HG03460 (cell line): ENCODE measurements around the gene NEK2.
"Not testable (repeated sequence)": the region's sequence is repeated elsewhere in the genome, so short reads cannot be mapped to it uniquely, and the experiment has no call there.

Experiments used
- ATAC-seq: cut with Tn5 transposase; IDR thresholded peaks from one replicate; pipeline ENCODE4 v1.9.1; 2021; ENCODE audit not compliant: unreplicated experiment

NEK2 gene

GRCh38 chr1:211634461-211634860, 41.0 kb downstream of the NEK2 start:
- no peak for ATAC-seq

DNA sequence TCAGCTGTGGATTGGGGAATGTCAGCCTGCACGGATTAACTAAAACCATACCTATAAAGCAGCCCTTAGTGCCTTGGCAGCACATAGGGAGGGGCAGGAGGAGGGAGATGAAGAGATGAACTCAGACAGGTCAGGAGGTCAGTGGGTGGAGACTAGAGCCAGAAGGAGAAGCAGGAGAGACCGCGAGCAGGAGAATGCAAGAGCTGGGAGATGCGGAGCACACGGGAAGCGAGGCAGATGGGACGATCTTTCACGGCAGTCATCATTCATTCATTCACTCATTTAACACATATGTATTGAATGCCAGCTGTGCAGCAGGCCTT, 41.9 kb downstream of the NEK2 start:
- no peak for ATAC-seq

GRCh38 chr1:211632808-211633523, 42.5 kb downstream of the NEK2 start:
- ATAC-seq: no peak

DNA sequence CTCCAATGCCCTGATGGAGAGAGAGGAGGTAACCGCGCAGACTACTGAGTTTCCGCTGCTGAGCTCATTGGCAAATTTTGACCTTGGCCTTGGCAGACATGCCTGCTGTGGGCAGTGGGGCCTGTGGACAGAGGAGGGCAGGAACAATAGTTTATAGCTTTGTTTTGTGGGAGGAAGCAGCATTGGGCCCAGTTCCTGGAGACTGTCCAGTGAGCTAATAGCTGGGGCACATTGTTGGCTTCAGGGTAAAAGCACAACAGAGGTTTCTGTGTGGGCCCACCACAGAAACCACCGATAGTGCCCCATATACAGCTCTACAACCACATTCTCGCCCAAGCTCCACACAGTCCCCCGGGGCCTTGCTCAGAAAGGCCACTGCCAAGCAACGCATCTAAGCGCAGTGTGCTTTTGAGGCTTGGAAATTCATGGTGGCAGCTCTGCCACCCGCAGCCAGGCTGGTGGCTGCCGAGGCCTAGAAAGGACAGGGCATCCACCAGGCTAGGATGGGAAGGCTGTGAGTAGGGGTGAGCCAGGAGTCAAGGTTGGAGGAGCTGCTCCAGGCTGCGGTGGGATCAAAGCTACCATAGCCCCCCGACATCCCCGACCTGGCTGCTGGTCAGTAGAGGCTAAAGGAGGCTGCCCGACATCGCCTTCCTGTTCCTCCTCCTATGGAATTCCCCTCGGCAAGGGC, 43.2 kb downstream of the NEK2 start:
- ATAC-seq: peak; percentile 81

GRCh38 chr1:211631168-211631567, 44.3 kb downstream of the NEK2 start:
- no peak for ATAC-seq

- no peak for ATAC-seq
These were observed 45.0 kb downstream of the NEK2 start for GRCh38 chr1:211630236-211631081.

DNA sequence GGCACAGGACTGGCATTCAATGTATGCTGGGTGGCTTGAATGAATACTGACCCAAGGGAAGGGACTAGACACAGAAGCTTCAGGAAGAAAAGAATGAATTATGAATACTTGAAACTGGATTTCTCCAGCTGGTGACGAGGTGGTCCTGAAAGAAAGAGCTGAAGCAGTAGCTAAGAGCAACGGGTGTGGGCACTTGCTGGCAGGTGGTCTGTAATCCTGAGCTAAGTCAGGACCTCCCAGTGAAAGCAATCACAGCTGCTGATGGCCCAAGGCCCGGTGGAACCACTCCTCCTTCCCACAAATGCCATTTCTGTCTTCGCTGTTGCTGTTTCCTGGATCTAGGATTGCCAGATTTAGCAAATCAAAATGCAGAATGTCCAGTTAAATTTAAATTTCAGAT, 47.0 kb downstream of the NEK2 start:
- no peak for ATAC-seq

- no peak for ATAC-seq
These were observed 48.2 kb downstream of the NEK2 start for GRCh38 chr1:211627259-211627658.

DNA sequence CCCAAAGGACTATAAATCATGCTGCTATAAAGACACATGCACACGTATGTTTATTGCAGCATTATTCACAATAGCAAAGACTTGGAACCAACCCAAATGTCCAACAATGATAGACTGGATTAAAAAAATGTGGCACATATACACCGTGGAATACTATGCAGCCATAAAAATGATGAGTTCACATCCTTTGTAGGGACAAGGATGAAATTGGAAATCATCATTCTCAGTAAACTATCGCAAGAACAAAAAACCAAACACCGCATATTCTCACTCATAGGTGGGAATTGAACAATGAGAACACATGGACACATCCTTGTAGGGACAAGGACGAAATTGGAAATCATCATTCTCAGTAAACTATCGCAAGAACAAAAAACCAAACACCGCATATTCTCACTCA, 49.6 kb downstream of the NEK2 start:
- ATAC-seq: not testable (repeated sequence)

DNA sequence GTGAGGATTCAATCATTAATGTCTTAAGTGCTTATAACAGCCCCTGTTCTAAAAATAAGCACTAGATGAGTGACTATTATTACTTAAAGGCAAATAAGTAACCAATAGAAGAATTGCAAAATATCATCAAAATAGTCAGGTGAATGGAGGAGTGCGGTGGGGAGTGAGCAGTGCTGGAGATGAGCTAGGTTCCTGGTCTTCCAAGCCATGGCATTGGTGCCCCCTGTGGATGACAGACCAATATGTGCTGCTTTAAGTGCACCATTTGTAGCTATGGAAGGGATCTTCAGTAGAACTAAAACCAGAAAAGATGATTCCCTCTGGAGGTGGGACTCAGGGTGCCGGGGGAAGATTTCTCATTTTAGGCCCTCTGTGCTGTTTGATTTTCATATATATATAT, 50.4 kb downstream of the NEK2 start:
- no peak for ATAC-seq

- no peak for ATAC-seq
These were observed 51.9 kb downstream of the NEK2 start for GRCh38 chr1:211623515-211623914.

DNA sequence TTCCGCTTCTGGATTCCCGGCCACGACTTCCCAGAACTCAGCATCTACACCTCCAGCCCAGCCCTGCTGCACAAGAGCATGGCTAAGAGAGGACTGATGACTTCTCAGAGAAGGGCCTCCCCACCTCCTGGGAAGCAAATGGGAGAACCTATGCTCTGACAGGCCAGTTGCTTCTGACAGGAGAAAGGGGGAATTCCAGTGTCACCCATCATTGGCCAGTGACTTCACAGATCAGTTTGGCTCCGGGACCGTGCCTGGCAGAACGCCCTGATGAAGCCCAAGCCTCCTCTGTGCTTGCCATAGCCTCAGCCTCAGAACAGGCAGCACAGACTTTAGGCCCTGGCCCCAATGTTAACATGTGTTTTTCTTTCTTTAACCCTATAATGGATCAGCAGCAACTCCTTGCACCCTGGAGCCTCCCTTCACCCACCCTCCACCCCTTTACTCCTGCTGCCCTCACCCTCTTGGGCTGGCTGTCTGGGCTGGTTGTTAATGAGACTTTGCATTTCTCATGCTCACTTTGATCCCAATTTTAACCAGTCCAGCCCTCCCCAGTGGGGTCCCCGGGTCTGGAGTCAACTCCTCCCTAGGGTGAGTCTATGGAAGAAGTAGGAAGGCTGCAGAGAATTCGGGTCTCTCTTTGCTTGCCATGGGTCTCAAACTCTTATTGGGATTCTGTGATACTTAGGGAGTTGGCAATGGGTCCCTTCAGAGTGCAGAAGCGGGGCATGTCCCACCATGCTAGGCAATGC, 53.8 kb downstream of the NEK2 start:
- ATAC-seq: no peak

DNA sequence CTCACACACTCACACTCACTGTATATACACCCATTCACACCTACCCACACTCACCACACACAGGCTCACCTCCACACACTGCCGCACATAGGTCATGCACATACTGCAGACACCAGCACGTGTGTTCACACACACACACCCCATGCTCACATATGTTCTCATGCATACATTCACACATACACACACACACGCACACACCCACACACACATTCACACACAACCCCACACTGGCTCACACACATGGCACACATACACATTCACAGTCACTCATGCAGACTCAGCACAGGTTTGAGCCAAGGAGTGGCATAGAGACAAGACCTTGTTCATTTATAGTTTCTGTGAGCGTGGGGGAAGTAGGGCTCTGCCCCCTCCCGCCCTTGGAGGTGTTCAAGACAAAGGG, 55.3 kb downstream of the NEK2 start:
- ATAC-seq: no peak

DNA sequence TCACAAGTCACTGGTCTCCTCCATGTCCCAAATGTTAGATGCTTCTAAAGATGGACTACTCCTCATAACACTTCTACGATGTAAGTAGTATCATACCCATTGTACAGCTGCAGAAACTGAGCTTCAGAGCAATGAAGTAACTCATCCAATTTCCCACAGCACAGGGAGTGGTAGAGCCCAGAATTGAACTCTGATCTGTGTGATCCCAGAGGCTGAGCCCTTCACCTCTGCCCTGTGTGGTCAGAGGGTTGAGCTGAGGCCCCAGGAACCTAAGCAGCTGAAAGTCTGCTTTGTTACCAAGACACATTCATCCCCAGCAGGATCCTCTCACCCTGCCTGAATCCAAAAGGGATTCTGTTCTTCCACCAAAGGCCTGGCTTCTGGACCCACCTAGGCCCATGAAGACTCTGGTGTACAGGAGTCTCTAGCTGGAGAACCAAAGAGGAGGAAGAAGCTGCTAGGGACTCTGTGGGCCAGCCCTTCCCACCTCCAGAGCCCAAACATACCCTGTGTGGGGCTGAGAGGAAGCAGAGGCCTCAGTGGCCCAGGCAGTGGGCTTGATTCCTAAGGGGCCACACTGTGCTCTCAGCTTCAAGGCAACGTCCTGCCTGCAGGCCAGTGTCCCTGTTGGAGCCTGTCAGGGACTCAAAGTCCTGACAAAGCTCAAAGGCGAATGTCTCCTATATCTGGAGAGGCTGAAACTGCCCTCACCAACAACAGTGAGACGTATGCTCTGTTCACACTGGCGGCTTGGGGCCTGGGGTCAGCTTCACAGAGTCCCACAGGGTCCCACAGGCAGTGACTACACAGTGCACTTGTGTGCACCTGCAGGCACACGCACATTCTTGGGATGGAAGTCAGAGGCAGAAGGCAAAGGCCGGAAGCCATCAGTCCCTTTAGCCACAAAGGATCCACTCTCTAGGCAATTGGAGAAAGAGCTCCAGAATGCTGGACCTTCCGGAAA, 56.1 kb downstream of the NEK2 start:
- no peak for ATAC-seq

- ATAC-seq: no peak
These were observed 58.5 kb downstream of the NEK2 start for GRCh38 chr1:211616965-211617297.

- ATAC-seq: no peak
These were observed 59.0 kb downstream of the NEK2 start for GRCh38 chr1:211616231-211616964.

DNA sequence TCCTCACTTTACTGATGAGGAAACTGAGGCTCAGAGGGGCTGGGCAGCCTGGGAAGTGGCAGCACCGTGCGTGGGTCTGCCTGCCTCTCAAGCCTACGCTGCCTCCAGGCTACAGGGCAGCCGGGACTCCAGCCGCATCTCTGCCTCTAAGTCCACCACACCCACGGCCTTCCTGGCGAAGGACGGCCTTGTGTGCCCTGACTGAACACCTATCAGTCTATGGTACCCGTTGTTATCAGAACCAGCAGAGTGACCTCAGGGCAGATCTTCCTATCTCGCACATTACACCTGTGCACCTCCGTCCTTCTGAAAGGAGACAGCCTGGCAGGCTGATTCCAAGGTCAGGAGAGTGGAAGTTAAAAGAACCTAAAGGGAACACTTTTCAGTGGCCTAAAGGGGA, 60.8 kb downstream of the NEK2 start:
- ATAC-seq: no peak

DNA sequence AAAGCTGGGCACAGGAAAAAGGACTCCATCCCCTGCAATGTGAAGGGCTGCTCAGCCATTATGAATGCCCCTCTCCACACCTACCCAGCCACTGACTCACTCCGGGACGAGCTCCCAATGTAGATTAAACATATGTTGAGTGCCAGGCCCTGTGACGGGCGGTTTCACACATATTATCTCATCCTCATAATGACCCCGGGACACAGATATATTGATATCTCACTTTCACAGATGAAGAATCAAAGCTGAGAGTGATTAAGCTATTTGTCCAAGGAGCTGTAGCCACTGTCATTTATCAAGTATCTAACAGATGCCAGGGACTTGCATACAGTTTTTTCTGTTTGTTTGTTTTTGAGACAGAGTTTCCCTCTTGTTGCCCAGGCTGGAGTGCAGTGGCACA, 61.5 kb downstream of the NEK2 start:
- no peak for ATAC-seq

GRCh38 chr1:211613108-211613947, 62.1 kb downstream of the NEK2 start:
- ATAC-seq: no peak
